ENCODE results near the gene SAP30L. TPM values are rescaled to one million over a fixed set of nuclear protein-coding genes. Genes with fewer than 3 reads are reported as not detected.

Gene SAP30L
- polyA plus RNA-seq, 1 donor (not counting 4 experiments of a cell fraction or from before 2014, with no cell fraction given): 42.1 TPM

GRCh38 chr5:154409230-154409840, 36.5 kb upstream of the SAP30L start:
- Histone ChIP-seq H2AFZ (ENCODE audit: control insufficient read depth, low read length) (no peak overlapping the region), H3K9me3 (ENCODE audit: control insufficient read depth, low read depth, low read length) (no peaks in the 10 kb centered on the region), H3K79me2 (ENCODE audit: control insufficient read depth, insufficient read depth, low read length) (no peaks in the 10 kb centered on the region), H3K27me3 (ENCODE audit: control insufficient read depth, extremely low read depth, insufficient read depth, low read length) (no peaks in the 10 kb centered on the region), H3K4me1 (ENCODE audit: control insufficient read depth, extremely low read depth, insufficient read depth, low read length) (no peaks in the 10 kb centered on the region), H3K9me1 (ENCODE audit: control insufficient read depth, extremely low read depth, insufficient read depth, low read length) (no peaks in the 10 kb centered on the region), H3K4me3 (ENCODE audit: control insufficient read depth in 2 of 3, extremely low read depth in 1 of 3, insufficient read depth in 2 of 3, low read depth in 1 of 3, low read length in 3 of 3) (no peak overlapping the region), H3K27ac (ENCODE audit: control insufficient read depth, insufficient read depth, low read length) (no peak overlapping the region), H4K20me1 (ENCODE audit: control insufficient read depth, extremely low read depth, insufficient read depth, low read length) (no peaks in the 10 kb centered on the region), H3K9ac (ENCODE audit: control insufficient read depth, extremely low read depth, insufficient read depth, low read length) (no peak overlapping the region), H3K36me3 (ENCODE audit: control insufficient read depth in 2 of 2, extremely low read depth in 1 of 2, insufficient read depth in 2 of 2, low read length in 2 of 2) (peaks cover 0 to 3% of the 10 kb centered on the region in 2 experiments), H3K4me2 (ENCODE audit: control insufficient read depth, extremely low read depth, insufficient read depth, low read depth, low read length) (no peak overlapping the region)
- no peak for FAIRE-seq
- no peak for DNase-seq (ENCODE audit: low read depth, low spot score)
- TF ChIP-seq, protein P1, sequence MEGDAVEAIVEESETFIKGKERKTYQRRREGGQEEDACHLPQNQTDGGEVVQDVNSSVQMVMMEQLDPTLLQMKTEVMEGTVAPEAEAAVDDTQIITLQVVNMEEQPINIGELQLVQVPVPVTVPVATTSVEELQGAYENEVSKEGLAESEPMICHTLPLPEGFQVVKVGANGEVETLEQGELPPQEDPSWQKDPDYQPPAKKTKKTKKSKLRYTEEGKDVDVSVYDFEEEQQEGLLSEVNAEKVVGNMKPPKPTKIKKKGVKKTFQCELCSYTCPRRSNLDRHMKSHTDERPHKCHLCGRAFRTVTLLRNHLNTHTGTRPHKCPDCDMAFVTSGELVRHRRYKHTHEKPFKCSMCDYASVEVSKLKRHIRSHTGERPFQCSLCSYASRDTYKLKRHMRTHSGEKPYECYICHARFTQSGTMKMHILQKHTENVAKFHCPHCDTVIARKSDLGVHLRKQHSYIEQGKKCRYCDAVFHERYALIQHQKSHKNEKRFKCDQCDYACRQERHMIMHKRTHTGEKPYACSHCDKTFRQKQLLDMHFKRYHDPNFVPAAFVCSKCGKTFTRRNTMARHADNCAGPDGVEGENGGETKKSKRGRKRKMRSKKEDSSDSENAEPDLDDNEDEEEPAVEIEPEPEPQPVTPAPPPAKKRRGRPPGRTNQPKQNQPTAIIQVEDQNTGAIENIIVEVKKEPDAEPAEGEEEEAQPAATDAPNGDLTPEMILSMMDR (optimal IDR thresholded peaks at IDR 0.05 in 1 of 3, IDR thresholded peaks at IDR 0.05 in 1 of 3, conservative IDR thresholded peaks at IDR 0.05 in 1 of 3; ENCODE audit: extremely low read depth in 1 of 3, insufficient read depth in 2 of 3, low read length in 3 of 3): no peak
- no peak for TF ChIP-seq EZH2 (IDR thresholded peaks at IDR 0.05; ENCODE audit: low read length)
- dilution Hi-C loops (cut with MboI; ENCODE audit: extremely low pct_ligation_motif_present, low sequenced_read_pairs): loop anchor here (25.0 kb wide), 1 partner anchor 347 kb away; no protein-coding TSS in a partner anchor

GRCh38 chr5:154410008-154410407, 35.8 kb upstream of the SAP30L start:
- no peaks in the 10 kb centered on the region for H3K9me3 ChIP-seq (ENCODE audit: control insufficient read depth, low read depth, low read length)
- no peak for DNase-seq (ENCODE audit: low read depth, low spot score)
- H3K36me3 ChIP-seq (ENCODE audit: control insufficient read depth in 2 of 2, extremely low read depth in 1 of 2, insufficient read depth in 2 of 2, low read length in 2 of 2): peaks cover 0 to 3% of the 10 kb centered on the region in 2 experiments
- H3K27me3 ChIP-seq (ENCODE audit: control insufficient read depth, extremely low read depth, insufficient read depth, low read length): no peaks in the 10 kb centered on the region
- H2AFZ ChIP-seq (ENCODE audit: control insufficient read depth, low read length): no peak overlapping the region
- H3K4me1 ChIP-seq (ENCODE audit: control insufficient read depth, extremely low read depth, insufficient read depth, low read length): no peaks in the 10 kb centered on the region
- no peak overlapping the region for H3K4me3 ChIP-seq (ENCODE audit: control insufficient read depth in 2 of 3, extremely low read depth in 1 of 3, insufficient read depth in 2 of 3, low read depth in 1 of 3, low read length in 3 of 3)
- dilution Hi-C loops (cut with MboI; ENCODE audit: extremely low pct_ligation_motif_present, low sequenced_read_pairs): loop anchor here (25.0 kb wide), 1 partner anchor 348 kb away; no protein-coding TSS in a partner anchor
- H3K9me1 ChIP-seq (ENCODE audit: control insufficient read depth, extremely low read depth, insufficient read depth, low read length): no peaks in the 10 kb centered on the region
- no peak overlapping the region for H3K4me2 ChIP-seq (ENCODE audit: control insufficient read depth, extremely low read depth, insufficient read depth, low read depth, low read length)
- H3K27ac ChIP-seq (ENCODE audit: control insufficient read depth, insufficient read depth, low read length): no peak overlapping the region
- no peaks in the 10 kb centered on the region for H3K79me2 ChIP-seq (ENCODE audit: control insufficient read depth, insufficient read depth, low read length)
- FAIRE-seq: no peak
- no peaks in the 10 kb centered on the region for H4K20me1 ChIP-seq (ENCODE audit: control insufficient read depth, extremely low read depth, insufficient read depth, low read length)
- H3K9ac ChIP-seq (ENCODE audit: control insufficient read depth, extremely low read depth, insufficient read depth, low read length): no peak overlapping the region
- TF ChIP-seq, protein P1 (optimal IDR thresholded peaks at IDR 0.05 in 1 of 3, IDR thresholded peaks at IDR 0.05 in 1 of 3, conservative IDR thresholded peaks at IDR 0.05 in 1 of 3; ENCODE audit: extremely low read depth in 1 of 3, insufficient read depth in 2 of 3, low read length in 3 of 3): no peak
- no peak for TF ChIP-seq EZH2 (IDR thresholded peaks at IDR 0.05; ENCODE audit: low read length)

Measured in keratinocyte (primary cell).